ENCODE results near the gene LTA.
A peak's percentile ranks its signal among the peaks of the same experiment; 100 is the strongest.

Gene LTA

DNA sequence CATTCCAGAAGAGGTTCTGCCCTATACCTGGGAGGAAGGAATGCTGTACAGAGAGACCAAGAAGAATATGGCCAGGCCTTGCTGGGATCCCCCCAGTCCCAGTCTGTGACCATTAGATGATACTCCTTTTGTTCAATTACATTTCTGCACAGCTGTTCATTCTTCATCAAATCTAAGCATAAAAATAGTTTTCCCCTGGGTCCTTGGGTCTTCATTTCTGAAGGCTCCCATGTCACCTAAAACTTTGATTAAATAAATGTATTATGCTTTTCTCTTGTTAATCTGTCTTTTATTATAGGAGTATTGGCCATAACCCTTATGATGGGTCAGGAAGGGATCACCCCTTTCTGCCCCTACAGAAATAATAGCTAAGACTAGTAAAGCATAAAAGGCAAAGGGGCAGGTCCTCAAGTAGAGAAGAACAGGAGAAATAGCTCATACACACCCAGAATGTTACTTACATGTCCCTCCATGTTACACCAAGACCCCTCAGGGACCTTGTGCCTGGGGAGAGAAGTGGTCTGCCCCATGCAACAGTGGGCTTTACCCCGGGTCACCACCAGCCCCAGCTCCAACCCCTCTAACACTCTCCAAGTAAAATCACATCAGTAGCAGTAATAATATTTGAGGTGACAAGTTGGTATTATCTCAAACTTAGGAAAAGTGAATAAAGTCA, 2.1 kb upstream of the LTA start:
- DNase-seq (ENCODE audit: low read depth): no peak

DNA sequence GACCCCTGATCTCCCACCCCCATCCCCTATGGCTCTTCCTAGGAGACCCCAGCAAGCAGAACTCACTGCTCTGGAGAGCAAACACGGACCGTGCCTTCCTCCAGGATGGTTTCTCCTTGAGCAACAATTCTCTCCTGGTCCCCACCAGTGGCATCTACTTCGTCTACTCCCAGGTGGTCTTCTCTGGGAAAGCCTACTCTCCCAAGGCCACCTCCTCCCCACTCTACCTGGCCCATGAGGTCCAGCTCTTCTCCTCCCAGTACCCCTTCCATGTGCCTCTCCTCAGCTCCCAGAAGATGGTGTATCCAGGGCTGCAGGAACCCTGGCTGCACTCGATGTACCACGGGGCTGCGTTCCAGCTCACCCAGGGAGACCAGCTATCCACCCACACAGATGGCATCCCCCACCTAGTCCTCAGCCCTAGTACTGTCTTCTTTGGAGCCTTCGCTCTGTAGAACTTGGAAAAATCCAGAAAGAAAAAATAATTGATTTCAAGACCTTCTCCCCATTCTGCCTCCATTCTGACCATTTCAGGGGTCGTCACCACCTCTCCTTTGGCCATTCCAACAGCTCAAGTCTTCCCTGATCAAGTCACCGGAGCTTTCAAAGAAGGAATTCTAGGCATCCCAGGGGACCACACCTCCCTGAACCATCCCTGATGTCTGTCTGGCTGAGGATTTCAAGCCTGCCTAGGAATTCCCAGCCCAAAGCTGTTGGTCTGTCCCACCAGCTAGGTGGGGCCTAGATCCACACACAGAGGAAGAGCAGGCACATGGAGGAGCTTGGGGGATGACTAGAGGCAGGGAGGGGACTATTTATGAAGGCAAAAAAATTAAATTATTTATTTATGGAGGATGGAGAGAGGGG, 1.4 kb downstream of the LTA start:
- DNase-seq (ENCODE audit: low read depth): no peak

DNA sequence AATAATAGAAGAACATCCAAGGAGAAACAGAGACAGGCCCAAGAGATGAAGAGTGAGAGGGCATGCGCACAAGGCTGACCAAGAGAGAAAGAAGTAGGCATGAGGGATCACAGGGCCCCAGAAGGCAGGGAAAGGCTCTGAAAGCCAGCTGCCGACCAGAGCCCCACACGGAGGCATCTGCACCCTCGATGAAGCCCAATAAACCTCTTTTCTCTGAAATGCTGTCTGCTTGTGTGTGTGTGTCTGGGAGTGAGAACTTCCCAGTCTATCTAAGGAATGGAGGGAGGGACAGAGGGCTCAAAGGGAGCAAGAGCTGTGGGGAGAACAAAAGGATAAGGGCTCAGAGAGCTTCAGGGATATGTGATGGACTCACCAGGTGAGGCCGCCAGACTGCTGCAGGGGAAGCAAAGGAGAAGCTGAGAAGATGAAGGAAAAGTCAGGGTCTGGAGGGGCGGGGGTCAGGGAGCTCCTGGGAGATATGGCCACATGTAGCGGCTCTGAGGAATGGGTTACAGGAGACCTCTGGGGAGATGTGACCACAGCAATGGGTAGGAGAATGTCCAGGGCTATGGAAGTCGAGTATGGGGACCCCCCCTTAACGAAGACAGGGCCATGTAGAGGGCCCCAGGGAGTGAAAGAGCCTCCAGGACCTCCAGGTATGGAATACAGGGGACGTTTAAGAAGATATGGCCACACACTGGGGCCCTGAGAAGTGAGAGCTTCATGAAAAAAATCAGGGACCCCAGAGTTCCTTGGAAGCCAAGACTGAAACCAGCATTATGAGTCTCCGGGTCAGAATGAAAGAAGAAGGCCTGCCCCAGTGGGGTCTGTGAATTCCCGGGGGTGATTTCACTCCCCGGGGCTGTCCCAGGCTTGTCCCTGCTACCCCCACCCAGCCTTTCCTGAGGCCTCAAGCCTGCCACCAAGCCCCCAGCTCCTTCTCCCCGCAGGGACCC, 2.3 kb downstream of the LTA start:
- no peak for DNase-seq (ENCODE audit: low read depth)

DNA sequence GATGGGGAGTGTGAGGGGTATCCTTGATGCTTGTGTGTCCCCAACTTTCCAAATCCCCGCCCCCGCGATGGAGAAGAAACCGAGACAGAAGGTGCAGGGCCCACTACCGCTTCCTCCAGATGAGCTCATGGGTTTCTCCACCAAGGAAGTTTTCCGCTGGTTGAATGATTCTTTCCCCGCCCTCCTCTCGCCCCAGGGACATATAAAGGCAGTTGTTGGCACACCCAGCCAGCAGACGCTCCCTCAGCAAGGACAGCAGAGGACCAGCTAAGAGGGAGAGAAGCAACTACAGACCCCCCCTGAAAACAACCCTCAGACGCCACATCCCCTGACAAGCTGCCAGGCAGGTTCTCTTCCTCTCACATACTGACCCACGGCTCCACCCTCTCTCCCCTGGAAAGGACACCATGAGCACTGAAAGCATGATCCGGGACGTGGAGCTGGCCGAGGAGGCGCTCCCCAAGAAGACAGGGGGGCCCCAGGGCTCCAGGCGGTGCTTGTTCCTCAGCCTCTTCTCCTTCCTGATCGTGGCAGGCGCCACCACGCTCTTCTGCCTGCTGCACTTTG, 3.3 kb downstream of the LTA start, which contains the start of gene TNF:
Gene TNF, plus strand, starts transcription at position 231 of the 567 bp plus-strand sequence. Its CDS starts 177 bp downstream, at position 408.
- DNase-seq (ENCODE audit: low read depth): no peak

DNA sequence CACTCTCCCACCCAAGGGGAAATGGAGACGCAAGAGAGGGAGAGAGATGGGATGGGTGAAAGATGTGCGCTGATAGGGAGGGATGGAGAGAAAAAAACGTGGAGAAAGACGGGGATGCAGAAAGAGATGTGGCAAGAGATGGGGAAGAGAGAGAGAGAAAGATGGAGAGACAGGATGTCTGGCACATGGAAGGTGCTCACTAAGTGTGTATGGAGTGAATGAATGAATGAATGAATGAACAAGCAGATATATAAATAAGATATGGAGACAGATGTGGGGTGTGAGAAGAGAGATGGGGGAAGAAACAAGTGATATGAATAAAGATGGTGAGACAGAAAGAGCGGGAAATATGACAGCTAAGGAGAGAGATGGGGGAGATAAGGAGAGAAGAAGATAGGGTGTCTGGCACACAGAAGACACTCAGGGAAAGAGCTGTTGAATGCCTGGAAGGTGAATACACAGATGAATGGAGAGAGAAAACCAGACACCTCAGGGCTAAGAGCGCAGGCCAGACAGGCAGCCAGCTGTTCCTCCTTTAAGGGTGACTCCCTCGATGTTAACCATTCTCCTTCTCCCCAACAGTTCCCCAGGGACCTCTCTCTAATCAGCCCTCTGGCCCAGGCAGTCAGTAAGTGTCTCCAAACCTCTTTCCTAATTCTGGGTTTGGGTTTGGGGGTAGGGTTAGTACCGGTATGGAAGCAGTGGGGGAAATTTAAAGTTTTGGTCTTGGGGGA, 4.0 kb downstream of the LTA start:
- no peak for DNase-seq (ENCODE audit: low read depth)

DNA sequence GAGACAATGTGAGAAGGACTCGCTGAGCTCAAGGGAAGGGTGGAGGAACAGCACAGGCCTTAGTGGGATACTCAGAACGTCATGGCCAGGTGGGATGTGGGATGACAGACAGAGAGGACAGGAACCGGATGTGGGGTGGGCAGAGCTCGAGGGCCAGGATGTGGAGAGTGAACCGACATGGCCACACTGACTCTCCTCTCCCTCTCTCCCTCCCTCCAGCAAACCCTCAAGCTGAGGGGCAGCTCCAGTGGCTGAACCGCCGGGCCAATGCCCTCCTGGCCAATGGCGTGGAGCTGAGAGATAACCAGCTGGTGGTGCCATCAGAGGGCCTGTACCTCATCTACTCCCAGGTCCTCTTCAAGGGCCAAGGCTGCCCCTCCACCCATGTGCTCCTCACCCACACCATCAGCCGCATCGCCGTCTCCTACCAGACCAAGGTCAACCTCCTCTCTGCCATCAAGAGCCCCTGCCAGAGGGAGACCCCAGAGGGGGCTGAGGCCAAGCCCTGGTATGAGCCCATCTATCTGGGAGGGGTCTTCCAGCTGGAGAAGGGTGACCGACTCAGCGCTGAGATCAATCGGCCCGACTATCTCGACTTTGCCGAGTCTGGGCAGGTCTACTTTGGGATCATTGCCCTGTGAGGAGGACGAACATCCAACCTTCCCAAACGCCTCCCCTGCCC, 4.9 kb downstream of the LTA start:
- no peak for DNase-seq (ENCODE audit: low read depth)

DNA sequence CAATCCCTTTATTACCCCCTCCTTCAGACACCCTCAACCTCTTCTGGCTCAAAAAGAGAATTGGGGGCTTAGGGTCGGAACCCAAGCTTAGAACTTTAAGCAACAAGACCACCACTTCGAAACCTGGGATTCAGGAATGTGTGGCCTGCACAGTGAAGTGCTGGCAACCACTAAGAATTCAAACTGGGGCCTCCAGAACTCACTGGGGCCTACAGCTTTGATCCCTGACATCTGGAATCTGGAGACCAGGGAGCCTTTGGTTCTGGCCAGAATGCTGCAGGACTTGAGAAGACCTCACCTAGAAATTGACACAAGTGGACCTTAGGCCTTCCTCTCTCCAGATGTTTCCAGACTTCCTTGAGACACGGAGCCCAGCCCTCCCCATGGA, 5.5 kb downstream of the LTA start:
- DNase-seq (ENCODE audit: low read depth): no peak

DNA sequence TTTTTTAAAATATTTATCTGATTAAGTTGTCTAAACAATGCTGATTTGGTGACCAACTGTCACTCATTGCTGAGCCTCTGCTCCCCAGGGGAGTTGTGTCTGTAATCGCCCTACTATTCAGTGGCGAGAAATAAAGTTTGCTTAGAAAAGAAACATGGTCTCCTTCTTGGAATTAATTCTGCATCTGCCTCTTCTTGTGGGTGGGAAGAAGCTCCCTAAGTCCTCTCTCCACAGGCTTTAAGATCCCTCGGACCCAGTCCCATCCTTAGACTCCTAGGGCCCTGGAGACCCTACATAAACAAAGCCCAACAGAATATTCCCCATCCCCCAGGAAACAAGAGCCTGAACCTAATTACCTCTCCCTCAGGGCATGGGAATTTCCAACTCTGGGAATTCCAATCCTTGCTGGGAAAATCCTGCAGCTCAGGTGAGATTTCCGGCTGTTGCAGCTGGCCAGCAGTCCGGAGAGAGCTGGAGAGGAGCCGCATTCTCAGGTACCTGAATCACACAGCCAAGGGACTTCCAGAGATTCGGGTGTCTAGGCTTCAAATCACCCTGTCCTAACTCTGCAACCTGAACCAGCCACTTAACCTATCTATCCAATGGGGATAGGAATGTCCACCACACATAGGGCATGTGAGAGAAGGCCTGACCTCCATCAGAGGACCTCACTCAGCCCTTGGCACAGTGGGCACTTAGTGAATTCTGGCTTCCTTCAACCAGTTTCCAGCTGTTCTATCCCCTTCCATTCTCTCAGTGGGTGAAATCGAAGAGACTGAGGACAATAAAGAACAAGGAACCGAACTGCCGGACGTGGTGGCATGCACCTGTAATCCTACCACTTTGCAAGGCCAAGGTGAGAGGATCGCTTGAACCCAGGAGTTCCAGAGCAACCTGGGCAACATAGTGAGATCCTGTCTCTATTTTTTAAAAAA, 6.4 kb downstream of the LTA start:
- DNase-seq (ENCODE audit: low read depth): no peak

DNA sequence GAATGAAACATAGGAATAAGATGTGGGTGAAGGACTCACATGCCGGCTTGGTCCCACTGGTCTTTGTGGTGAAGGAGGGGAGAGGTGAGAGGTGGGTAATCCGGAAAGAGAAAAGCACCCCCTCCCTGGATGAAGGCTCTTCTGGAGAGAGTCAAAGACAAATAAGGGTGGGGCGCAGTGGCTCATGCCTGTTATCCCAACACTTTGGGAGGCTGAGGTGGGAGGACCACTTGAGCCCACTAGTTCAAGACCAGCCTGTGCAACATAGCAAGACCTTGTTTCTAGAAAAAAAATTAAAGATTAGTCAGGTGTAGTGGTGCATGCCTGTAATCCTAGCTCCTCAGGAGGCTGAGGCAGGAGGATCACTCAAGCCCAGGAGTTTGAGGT, 7.0 kb downstream of the LTA start:
- DNase-seq (ENCODE audit: low read depth): no peak

DNA sequence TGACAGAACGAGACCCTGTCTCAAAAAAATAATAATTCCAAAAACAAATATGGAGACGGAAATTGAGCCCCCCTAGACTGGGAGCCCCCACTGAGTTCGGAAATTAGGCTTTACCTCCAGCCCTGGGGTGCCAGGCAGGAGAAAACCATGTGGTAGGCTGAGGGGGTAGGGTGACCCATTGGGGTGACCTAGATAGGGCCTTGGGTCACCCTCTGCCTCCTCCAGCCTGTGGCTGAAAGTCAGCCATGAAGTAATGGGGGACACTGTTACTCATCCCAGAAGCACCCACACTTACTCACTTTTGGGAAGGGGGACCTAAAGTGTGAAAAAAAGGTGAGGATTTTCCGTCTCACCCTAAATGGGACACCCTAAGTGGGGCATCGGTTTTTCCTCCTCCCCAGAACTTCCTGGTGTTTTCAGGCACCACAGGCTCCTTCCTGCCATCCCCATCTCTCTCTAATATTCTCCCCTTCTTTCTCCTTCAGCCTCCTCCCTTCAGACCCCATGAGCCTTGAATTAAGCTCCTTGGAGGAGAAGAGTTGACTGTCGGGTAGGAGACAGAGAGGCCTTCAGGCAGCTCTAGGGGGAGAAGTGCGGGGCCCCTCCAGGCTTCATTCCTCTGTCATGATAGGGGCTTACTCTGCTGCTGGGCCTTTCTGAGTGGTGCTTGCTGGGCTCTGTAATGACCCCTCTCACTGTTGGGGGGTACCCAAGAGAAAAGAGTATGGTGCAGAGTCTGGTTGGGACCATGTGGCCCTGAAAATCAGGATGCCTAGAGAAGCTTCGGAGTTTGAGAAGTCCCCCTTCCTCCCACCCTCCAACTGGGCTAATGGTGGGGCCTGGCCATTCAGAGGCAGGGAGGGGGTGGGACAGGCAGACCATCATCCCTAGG, 7.7 kb downstream of the LTA start:
- no peak for DNase-seq (ENCODE audit: low read depth)

DNA sequence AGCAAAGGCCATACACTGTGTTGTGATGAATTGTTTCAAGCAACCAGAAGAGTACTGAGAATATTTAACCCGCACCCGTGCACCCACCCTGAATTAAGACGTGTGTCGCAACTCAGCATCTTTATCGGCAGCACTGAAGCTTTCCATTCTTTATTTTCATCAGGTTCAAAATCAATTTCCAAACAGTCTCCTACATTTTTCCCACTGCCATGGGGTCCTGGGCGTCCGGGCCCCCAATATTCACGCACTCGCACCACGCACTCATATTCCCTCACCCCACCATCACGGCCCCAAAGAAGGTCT, 8.3 kb downstream of the LTA start:
- DNase-seq (ENCODE audit: low read depth): no peak

DNA sequence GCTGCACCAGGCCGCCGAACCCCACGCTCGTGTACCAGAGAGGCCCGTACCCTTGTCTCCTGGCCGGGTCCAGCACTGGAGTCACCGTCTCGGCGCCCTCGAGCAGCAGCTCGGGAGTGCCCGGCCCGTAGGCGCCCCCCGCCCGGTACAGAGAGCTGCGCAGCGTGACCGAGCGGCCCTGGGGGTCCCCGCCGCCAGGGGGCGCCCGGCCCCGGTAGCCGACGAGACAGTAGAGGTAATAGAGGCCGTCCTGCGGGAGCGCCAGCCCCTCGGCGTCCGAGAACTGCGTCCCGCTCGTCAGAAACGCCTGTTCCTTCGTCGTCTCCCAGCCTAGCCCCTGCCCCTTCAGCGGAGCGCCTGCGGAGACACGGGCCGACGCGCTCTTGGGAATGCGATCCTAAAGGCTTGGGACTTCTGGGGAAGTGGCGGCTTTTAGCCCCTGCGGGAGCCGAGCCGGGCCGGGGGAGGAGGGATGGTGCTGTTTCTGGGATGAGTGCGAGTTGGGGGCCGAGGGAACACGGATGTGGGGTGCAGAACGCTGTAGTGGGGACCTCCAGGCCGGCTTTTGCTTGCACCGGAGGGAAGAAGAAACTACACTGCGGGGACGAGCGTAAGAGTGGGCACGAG, 8.8 kb downstream of the LTA start:
- peak; percentile 84 for DNase-seq (ENCODE audit: low read depth)

DNA sequence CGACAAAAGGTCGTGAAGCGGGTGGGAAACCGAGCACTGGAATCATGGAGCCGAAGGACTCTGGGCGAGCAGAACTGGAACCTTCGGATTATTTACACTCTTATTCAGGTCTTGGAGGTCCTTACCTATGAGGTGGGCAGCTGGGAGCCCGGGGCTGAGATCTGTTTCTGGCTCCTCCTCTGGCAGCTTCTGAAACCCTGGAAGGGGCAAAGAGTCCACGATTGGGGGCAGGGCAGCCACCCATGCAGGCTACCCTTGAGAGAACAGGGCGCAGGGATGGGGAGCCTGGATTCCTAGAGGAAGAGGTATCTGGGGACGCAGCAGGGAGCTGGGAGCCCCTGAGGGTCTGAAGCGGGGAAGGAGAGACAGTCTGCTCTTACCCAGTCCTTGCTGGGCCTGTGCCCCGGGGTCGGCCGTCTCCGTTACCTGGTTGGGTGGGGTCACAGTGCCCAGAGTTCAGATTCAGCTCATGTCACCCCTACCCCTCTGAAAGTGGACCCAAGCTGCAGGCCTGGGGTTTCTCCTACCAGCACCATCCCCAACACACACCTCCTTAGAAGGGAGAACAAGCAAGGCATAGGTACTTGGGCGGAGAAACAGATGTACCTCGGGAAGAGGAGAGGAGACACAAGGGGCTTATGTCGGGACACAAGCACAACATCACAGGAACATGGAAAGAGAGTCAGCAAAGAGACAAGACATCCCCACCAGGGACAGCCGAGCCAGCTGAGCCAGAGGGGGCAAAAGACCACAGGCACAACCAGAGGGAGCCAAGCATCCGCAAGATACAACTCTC, 9.5 kb downstream of the LTA start:
- DNase-seq (ENCODE audit: low read depth): no peak

DNA sequence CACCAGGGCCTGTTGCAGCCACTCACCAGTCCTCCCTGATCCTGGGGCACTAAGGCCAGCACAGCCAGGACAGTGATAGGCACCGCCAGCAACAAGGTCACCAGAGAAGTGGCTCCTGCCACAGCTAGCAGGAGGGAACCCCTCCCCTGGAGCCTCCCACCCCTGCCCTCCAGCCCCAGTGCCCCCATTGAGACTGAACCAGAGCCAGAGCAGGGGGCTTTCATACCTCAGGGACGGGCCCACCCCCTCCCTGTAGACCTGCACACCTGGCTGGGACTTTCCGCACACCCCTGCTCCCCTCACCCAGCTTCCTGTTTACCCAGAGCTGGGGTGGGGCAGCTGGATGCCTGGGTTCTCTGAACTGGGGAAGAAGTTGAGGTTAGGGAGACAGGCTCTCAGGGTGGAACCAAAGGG, 10.1 kb downstream of the LTA start, which contains the start of gene LTB:
Gene LTB, minus strand, starts transcription at position 195 of the 414 bp plus-strand sequence. Its CDS starts 7 bp downstream, at position 188.
- DNase-seq (ENCODE audit: low read depth): no peak

DNA sequence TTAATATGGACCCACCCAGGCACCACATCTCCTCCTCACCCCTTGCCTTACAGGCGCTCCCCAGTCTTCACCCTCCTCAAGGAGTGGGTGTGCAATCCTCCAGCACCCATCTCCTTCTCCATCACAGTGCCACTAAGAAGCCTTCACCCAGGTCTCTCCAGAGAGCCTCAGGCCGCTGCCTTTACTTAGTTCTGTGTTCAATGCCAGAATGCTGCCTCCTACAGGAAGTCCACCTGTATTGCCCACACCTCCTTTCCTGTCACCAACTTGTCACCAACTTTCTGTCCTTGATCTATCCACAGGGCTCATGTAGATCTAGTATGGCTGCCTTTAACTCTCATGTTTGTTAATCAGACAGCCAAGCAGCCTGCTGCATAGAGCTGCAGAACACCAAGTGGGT, 13.4 kb downstream of the LTA start:
- no peak for DNase-seq (ENCODE audit: low read depth)

DNA sequence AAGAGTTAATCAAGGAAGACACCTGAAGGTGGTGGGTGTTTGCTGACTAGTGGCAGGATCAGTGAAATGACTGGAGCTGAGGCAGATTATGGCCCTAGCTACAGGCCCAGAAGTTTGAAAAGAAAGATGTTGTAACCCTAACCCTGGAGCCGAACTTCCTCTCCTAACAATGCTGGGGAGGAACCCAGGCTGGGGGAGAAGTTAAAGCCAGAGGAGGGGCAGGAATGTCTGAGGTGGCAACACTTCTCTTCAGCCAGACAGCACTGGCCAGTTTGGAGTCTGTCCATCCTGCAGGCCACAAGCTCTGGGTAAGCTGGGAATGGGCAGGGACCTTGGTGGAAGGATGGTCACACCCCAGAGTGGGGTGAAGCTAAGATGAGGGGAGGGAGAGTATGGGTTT, 13.9 kb downstream of the LTA start, which contains the start of gene LST1:
Gene LST1, plus strand, starts transcription at position 270 of the 400 bp plus-strand sequence. CDS start 1,023 bp downstream, outside the sequence.
- DNase-seq (ENCODE audit: low read depth): no peak

Measured in stimulated activated CD8-positive, alpha-beta memory T cell treated with anti-CD3 and anti-CD28 coated beads, Interleukin-15, amount 100 ng/mL, for 24 hours (primary cell).